ENCODE results near the gene COQ10A.

- TF ChIP-seq CTCF (IDR thresholded peaks at IDR 0.05) (no peak), POLR2A (IDR thresholded peaks at IDR 0.05) (no peak)
Measured at GRCh38 chr12:56298828-56299227, 32.1 kb downstream of the COQ10A start.
